HL-60/S4 treated with retinoic acid at 250 ng/mL for 4 days and 3 days (cell line): Measurements from ENCODE around the gene PDE1A.

ENCODE experiments used
- in situ Hi-C: fragments of 300-500 bp; cut with MboI; formaldehyde crosslinking; loops from 2 replicates; pipeline ENCODE4 v1.7.0; 2022; ENCODE audit warnings: low sequenced_read_pairs

The PDE1A gene

GRCh38 chr2:182144041-182144775 lies 282.6 kb downstream of the PDE1A start:
- in situ Hi-C loops, result no loop called here

DNA sequence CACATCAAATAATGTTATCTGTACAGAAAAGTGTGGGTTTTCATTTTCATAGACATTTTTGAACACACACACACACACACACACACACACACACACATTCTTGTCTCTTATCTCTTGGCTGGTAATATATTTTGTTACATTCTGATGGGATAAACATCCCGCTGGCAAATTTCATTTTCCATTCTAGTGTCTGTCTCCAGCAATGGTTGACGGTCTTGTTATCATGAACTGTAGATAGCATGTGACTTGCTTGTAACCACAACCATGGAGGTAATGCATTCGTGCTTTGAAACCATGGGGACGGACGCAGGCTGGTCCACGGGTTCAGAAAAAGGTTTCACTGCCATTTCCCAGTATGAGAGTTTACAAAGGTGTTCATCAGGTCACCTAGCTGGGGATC lies 284.8 kb downstream of the PDE1A start:
- in situ Hi-C loops, result no loop called here

DNA sequence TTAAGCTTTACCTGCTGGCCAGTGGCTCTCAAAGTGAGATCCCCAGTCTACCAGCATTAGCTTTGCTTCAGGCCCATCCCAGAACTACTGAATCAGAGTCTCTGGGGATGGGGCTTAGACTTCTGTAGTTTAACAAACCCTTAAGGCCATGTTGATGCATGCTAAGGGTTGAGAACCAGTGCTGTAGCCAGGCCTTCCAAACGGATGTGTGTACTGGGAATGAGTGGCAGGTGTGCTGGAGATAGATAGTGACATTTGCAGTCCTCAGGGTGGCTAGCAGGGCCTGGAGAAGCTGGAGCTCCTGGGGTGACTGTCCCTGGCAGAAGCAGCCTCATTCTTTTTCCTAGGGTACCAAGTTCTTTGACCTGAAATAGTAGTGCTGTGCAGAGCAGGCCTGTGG lies 292.6 kb downstream of the PDE1A start:
- in situ Hi-C loops, result no loop called here

DNA sequence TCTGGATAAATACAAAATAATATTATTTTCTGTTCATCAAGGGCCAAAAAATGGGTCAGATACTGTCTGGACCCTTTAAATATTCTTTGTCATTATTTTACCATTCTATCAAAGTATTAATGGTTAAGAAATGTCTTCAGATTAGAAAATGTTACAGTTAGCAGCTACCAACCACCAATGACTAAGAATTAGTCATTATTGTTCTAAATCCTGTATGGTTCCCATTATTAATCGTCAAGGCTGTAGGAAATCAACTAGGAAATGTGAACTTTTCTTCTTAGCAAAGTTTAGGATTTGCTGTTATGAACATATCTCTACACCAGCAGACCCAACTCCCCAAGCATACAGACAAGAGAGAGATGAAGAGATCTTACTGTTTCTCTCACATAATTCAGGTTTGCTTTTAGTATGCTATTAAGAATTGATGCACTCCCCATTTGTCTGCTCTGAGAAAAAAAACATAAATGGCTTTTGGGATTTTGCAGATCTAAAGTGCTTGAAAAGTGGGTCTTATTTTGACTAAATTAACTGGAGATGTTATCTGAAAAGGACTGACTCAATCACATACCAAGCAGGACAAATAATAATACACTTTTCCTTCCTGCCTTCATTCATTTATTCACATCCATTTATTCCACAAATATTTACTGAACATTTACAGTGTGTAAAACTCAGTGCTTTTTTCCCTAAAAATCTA lies 293.5 kb downstream of the PDE1A start:
- in situ Hi-C loops, result no loop called here

- in situ Hi-C loops, result no loop called here
Measured at GRCh38 chr2:182132605-182133004, 294.2 kb downstream of the PDE1A start.

DNA sequence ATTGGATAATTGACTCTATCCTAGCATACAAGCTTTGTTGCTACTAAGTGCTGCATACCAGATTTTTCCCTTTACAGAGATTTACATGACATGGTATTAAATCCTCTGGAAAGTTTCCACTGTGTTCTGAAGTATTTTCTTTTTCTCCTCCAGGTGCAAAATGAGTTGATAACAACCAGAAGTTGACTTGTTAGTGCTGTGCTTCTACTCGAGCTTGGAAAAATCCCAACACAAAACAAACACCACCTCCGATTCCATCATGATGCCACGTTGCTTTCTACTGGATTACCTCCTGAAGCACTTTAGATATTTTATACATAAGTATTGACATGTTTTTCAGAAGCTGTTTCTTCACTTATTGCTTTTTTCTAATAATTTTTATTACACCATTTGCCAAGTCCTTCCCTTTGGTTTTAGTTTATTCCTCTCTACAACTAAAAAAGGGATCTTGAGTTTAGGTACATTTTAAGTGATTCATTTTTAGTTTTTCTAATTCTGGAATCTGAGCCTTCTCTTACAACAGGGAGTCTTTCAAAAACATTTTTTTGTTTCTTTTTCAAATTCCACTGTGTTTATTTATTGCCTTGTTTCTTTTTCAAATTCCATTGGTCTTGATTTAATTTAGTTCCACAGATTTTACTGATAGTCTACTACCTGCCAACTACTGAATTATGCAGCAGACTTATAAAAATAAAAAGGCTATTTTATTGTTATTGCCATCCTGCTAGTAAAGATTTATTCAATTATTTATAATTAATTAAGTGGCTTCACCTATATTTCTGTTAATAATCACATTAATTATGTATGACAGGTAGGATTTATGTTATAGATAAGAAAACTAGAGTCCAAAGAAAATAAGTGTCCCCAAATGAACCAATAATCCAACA lies 297.8 kb downstream of the PDE1A start:
- in situ Hi-C loops, result no loop called here

DNA sequence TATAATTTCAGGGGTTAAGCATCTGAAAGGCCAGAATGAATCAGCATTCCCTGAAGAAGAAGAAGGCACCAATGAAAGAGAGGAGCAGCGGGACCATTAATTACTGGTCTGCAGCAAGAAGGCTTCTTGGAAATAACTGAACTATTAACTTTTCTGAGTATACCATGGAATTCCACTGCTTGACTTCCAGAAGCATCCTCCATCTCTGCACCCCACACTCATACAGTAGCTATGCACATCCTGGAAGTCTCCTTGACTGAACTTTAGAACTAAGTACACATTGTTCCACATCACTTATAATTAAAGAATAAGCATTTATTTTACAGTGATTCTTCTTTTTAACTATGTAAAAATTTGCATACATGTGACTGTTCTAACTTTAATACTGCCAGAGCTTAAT lies 309.6 kb downstream of the PDE1A start:
- in situ Hi-C loops, result no loop called here

DNA sequence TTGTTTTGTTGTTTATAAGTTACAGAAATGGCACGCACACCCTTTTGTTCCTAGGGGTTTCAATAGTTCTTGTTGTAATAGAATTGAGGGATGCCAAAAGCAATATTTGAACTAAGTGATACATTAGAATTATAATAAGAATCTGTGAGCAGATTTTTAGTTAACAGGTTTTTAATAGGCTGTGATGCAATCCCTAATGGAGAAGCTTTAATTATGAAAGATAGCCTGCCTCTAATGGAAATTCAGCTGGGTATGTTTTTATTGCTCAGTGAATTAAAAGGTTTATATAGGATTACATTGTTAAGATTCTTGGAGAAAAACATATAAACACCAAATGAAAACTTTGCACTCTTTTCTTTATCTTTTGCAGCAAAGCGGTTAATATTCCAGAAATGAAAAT lies 310.1 kb downstream of the PDE1A start:
- in situ Hi-C loops, result no loop called here

GRCh38 chr2:182115258-182115657 lies 311.6 kb downstream of the PDE1A start:
- in situ Hi-C loops, result no loop called here

DNA sequence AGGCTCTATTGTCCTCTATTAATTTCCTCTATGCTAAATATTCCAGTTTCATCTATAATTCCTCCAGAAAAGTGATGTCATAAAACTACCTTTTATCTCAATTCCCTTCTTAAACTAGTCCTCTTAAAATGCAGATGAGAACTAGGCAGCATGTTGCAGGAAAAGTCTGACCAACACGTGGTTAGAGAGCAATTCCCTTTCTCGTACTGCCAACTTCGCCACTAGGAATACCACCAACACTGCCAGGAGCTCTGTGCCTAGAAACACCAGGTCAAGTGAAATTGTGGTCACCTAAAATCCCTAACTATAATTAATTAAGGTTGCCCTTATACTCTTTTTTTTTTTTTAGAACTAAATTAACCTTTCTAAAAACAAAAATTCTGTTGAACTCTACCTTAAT lies 313.5 kb downstream of the PDE1A start:
- in situ Hi-C loops, result no loop called here

- in situ Hi-C loops, result no loop called here
Measured at GRCh38 chr2:182110347-182110746, 316.5 kb downstream of the PDE1A start.

DNA sequence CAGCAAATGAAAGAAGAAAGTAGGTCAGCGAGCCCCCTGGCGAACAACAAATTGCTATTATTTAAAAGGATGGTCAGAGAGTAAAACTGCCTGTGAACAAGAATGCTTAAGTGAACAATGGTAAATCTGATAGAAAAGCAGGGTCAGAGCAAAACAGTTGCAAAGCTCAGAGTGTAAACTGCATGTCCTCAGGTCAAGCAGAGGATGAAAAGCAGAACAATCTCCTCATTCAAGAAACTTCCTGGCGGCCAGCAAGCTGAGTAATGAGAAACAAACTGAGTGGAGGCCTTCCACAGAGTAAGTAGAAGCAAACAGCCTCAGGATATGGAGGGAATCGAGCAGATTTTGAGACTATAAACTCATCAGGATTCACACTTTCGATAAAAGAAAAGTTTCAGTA lies 323.3 kb downstream of the PDE1A start:
- in situ Hi-C loops, result no loop called here

DNA sequence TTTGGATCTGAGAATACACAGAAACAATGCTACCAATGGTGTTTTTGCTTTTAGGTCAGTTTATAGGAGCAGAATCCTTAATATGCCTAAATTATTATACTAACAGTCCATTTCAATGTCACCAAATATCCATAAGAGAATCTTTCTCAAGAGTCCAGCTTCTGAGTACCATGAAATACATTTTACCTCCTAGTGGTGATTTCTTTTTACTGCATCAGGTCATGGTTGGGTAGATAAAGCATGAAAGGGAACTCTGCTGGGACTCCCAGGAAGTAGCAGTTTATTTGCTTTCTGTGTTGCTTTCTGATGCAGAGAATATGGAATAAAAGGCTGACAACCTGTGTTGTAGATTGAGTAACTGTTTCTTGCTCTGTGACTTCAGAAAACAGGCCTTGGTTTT lies 325.6 kb downstream of the PDE1A start:
- in situ Hi-C loops, result no loop called here

- in situ Hi-C loops, result no loop called here
Measured at GRCh38 chr2:182098648-182099047, 328.2 kb downstream of the PDE1A start.

DNA sequence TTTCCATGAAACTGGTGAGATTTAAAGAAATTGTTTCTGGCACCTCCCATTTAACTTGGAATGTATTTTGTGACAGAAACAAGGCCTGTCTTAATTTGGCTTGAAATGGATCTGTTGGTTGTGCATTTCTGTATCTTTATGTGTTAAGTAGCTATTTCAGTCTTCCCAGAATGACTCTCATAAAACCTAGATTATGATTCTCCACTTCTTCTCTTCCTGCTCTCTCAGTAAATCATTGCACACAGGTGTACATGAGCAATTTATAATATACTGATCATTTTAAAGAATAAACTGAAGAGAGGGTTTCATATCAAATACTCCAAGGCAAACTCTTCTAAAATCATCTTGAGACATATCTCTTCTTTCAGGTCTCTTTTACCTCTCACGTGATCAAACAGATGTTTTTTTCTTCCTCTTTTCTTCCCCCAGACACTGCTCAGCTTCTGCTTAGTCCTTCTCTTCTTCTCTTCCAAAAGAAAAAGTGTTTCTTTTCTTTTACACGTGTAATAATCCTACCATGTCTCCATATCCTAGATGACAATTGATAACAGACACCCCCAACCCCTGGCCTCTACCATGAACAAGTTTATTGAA lies 329.2 kb downstream of the PDE1A start:
- in situ Hi-C loops, result no loop called here

GRCh38 chr2:182090486-182090885 lies 336.4 kb downstream of the PDE1A start:
- in situ Hi-C loops, result no loop called here
